Ovary (tissue), 9 donors: ENCODE measurements around the gene SURF6. TPM values are rescaled to one million over a fixed set of nuclear protein-coding genes. Genes with fewer than 3 reads are reported as not detected.

Experiments used
- DNase-seq, 5 donors: peaks; one replicate each; pipeline ENCODE4 v3.0.0-alpha.2; 2019 to 2020
- H3K27ac ChIP-seq, 2 donors: fragments of 200-600 bp; one replicate each; pipeline versions ENCODE4 v1.5.1 to v1.8.0; 2019 to 2022
- H3K27me3 ChIP-seq: fragments of 200-600 bp; one replicate; pipeline ENCODE4 v1.8.0; 2022
- H3K36me3 ChIP-seq: fragments of 200-600 bp; sonication (generic); one replicate; pipeline ENCODE4 v1.5.1; 2019
- H3K4me1 ChIP-seq: one replicate; pipeline ENCODE4 v1.8.1; 2013; ENCODE audit warnings: mild to moderate bottlenecking, moderate library complexity; ENCODE audit not compliant: insufficient read depth
- H3K4me3 ChIP-seq: fragments of 200-600 bp; sonication (generic); one replicate; pipeline ENCODE4 v1.5.1; 2017
- H3K9me3 ChIP-seq, 2 donors: fragments of 200-600 bp in 1 of 2; sonication (generic) in 1 of 2; one replicate each; pipeline versions ENCODE4 v1.5.1 to v1.8.1; 2013 to 2019; ENCODE audit warnings: mild to moderate bottlenecking in 1 of 2, moderate library complexity in 1 of 2
- CTCF ChIP-seq, 3 donors: fragments of 450-650 bp in 2 of 3; fragments of 200-600 bp in 1 of 3; IDR thresholded peaks; one replicate each; pipeline versions ENCODE4 v1.5.1 to v1.8.0; 2016 to 2022; ENCODE audit warnings: antibody characterized with exemption in 3 of 3, mild to moderate bottlenecking in 1 of 3
- EP300 ChIP-seq: sonication (generic); formaldehyde crosslinking; IDR thresholded peaks from one replicate; pipeline ENCODE4 v1.6.1; 2017; ENCODE audit warnings: antibody characterized with exemption
- POLR2A ChIP-seq: fragments of 450-650 bp; IDR thresholded peaks from one replicate; pipeline ENCODE4 v1.6.1; 2017; ENCODE audit warnings: antibody characterized with exemption, mild to moderate bottlenecking, moderate library complexity
- WGBS, 3 donors: extraction: QIAGEN DNeasy Blood & Tissue Kit in 1 of 3; methylation state at CpG; one replicate each; pipeline versions ENCODE4 v1.1.5 to v1.1.7; 2013 to 2017; 5-methylcytosine and 5-hydroxymethylcytosine counted together
- intact Hi-C, 4 donors: fragments of 100-400 bp; cut with DNase I; formaldehyde crosslinking; loops; one replicate each; pipeline versions ENCODE4 v1.11.0 to v1.15.1; 2022 to 2023
- polyA plus RNA-seq, 2 donors: library from polyadenylated mRNA; stranded (reverse); fragments of 200-250 nt in 1 of 2; fragments of 350-450 nt in 1 of 2; fragmentation: Illumina TruSeq in 1 of 2; extraction: RNeasy Lipid Tissue Mini Kit (QIAGEN cat#74804) in 1 of 2; gene quantifications; one replicate each; pipeline ENCODE4 v1.2.3, GENCODE V29; 2013 to 2014
- total RNA-seq, 7 donors: library from RNA; depleted of rRNA in 2 of 7; stranded (reverse); fragments of >200 nt in 2 of 7; fragmentation: NEBNext Ultra II Directional in 3 of 7; extraction: Animal tissue kit (Norgen Biotek cat#: 25700) in 3 of 7; gene quantifications; one replicate each; pipeline versions ENCODE4 v1.1.0 to v1.2.4, GENCODE V29; 2016 to 2023
- donor health status: DM: no; HTN: no; CAD: no; lungs with moderate emphysema.
- donor health status: DM: no; HTN: no; CAD: no.
- donor health status: Bipolar disorder and iron deficiency.
- donor health status: DM: yes; HTN: yes; CAD: no.
- donor health status: DM: no; HTN: no; CAD: no.
- donor health status: DM: yes; HTN: yes; CAD: no.

Gene SURF6
- total and polyA plus RNA-seq, 9 donors: 12.7 to 24.9 (median 21.0) TPM

GRCh38 chr9:133369933-133370332 is 33.9 kb upstream of the SURF6 start:
- Histone ChIP-seq H3K4me3 (no peak overlapping the region), H3K27ac (no peak overlapping the region), H3K36me3 (no peaks in the 10 kb centered on the region), H3K4me1 (peaks cover 11% of the 10 kb centered on the region), H3K27me3 (no peaks in the 10 kb centered on the region), H3K9me3 (no peaks in the 10 kb centered on the region)
- no peak for TF ChIP-seq EP300
- no peak for TF ChIP-seq CTCF (IDR thresholded peaks at IDR 0.05)
- no peak for TF ChIP-seq POLR2A
- DNase-seq: no peak
- WGBS, 3 donors: 77 to 80% (median 78%) methylated on average over 7 of the region's 7 CpGs
- intact Hi-C loops: no loop called here

- Histone ChIP-seq H3K4me3 (no peak overlapping the region), H3K36me3 (no peaks in the 10 kb centered on the region), H3K9me3 (no peaks in the 10 kb centered on the region), H3K27me3 (no peaks in the 10 kb centered on the region), H3K4me1 (peaks cover 11% of the 10 kb centered on the region), H3K27ac (no peak overlapping the region)
- DNase-seq: no peak
- WGBS, 3 donors: 64 to 76% (median 70%) methylated on average over 6 of the region's 6 CpGs
- TF ChIP-seq EP300 (no peak), CTCF (IDR thresholded peaks at IDR 0.05) (no peak), POLR2A (no peak)
- intact Hi-C loops: no loop called here
Observed at GRCh38 chr9:133369422-133369821, 33.4 kb upstream of the SURF6 start.

- no peak for DNase-seq
- no peaks in the 10 kb centered on the region for H3K9me3 ChIP-seq
- TF ChIP-seq CTCF (IDR thresholded peaks at IDR 0.05) (no peak), EP300 (no peak), POLR2A (no peak)
Observed at GRCh38 chr9:133368249-133368881, 32.4 kb upstream of the SURF6 start.

GRCh38 chr9:133367778-133368177 is 31.8 kb upstream of the SURF6 start:
- no peaks in the 10 kb centered on the region for H3K36me3 ChIP-seq
- H3K4me3 ChIP-seq: no peak overlapping the region
- H3K9me3 ChIP-seq: no peaks in the 10 kb centered on the region
- WGBS, 3 donors: 77 to 82% (median 77%) methylated on average over 9 to 10 of the region's 10 CpGs
- H3K27me3 ChIP-seq: no peaks in the 10 kb centered on the region
- TF ChIP-seq POLR2A (no peak), EP300 (no peak), CTCF (IDR thresholded peaks at IDR 0.05) (no peak)
- H3K27ac ChIP-seq: no peak overlapping the region
- intact Hi-C loops: no loop called here
- no peak for DNase-seq
- H3K4me1 ChIP-seq: peaks cover 11% of the 10 kb centered on the region

More at GRCh38 chr9:133368249-133368881, 32.4 kb upstream of the SURF6 start:
- Histone ChIP-seq H3K4me1 (peaks cover 11% of the 10 kb centered on the region), H3K27me3 (no peaks in the 10 kb centered on the region), H3K36me3 (no peaks in the 10 kb centered on the region), H3K27ac (no peak overlapping the region), H3K4me3 (no peak overlapping the region)
- intact Hi-C loops: no loop called here
- WGBS, 3 donors: 62 to 65% (median 64%) methylated on average over 18 of the region's 18 CpGs
